Measurements from ENCODE around the gene TRIP13.
"Not testable (repeated sequence)": the region's sequence is repeated elsewhere in the genome, so short reads cannot be mapped to it uniquely, and the experiment has no call there.

Gene TRIP13

GRCh38 chr5:892394-893136 lies at the start of gene TRIP13, which contains the start of gene BRD9:
Gene TRIP13, plus strand, starts transcription at chr5:892884. Its CDS starts 115 bp downstream, at chr5:892999.
Gene BRD9, minus strand, starts transcription at chr5:892801. Its CDS starts 144 bp downstream, at chr5:892657.
- peak; percentile 76 for DNase-seq

DNA sequence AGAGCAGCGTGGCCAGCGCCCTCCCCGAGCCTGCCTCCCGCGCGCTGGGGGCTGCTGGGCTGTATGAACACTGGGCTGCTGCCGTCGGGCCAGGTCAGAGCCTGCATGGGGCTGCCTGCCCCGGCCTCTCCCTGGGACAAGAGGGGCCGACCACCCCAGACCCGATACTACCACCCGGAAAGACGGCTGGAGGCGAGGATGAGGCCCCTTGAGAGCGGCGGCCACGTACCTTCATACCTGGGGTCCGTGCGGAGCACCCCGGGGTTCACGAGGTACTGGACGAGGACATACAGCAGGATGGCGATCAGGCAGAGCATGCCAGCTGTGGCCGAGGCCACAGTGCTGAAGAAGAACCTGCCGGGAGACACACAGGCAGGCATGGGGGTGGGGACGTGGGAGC lies 49.3 kb upstream of the TRIP13 start:
- not testable (repeated sequence) for DNase-seq

- not testable (repeated sequence) for DNase-seq
Observed at GRCh38 chr5:843926-844325, 48.8 kb upstream of the TRIP13 start.

DNA sequence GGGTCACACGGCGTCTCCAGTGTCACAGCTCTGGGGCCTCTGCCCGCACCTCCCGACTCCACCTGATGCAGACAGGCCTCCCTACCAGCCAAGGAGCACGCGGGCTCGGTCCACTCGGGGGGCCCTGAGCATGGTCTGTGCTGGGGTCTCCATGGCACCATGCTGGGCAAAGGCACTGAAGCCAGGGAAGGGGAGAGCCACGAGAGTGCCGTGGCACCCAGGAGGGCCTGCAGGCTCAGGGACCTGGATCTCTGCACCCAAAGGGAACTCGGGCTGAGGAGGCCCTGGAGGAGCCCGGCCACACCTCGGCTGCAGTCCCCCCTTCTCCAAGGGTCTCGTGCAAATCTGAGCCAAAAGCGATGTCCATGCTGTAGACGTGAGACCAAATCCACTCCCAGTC lies 48.3 kb upstream of the TRIP13 start:
- DNase-seq: not testable (repeated sequence)

DNA sequence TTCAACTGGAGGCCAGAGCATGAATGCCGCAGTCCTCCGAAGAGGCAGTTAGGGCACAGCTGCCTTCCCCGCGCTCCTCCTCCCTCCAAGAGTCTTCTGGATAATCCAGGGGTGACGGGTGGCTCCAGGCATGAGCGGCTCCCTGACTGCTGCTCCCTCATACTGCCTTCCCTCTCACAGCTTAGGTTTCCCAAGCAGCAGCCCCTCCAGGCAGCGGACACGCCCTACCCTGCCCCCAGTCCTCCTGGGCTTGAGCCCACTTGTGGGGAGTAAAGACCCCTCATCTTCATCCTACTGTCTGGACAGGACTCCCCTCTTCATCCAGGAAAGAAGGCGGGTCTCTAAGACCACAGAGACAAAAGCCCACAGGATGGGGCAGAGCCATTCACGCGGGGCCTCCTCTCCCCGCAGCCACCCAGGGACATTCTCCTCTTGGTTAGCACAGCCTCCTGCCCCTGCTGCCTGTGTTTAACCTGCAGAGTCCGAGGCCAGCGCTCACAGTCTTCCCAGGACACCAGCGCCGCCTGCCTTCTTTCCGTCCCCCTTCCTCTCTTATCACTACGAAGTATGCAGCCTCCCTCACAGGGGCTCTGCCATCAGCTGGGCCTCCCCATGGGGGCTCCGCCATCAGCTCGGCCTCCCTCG lies 47.5 kb upstream of the TRIP13 start:
- not testable (repeated sequence) for DNase-seq

DNA sequence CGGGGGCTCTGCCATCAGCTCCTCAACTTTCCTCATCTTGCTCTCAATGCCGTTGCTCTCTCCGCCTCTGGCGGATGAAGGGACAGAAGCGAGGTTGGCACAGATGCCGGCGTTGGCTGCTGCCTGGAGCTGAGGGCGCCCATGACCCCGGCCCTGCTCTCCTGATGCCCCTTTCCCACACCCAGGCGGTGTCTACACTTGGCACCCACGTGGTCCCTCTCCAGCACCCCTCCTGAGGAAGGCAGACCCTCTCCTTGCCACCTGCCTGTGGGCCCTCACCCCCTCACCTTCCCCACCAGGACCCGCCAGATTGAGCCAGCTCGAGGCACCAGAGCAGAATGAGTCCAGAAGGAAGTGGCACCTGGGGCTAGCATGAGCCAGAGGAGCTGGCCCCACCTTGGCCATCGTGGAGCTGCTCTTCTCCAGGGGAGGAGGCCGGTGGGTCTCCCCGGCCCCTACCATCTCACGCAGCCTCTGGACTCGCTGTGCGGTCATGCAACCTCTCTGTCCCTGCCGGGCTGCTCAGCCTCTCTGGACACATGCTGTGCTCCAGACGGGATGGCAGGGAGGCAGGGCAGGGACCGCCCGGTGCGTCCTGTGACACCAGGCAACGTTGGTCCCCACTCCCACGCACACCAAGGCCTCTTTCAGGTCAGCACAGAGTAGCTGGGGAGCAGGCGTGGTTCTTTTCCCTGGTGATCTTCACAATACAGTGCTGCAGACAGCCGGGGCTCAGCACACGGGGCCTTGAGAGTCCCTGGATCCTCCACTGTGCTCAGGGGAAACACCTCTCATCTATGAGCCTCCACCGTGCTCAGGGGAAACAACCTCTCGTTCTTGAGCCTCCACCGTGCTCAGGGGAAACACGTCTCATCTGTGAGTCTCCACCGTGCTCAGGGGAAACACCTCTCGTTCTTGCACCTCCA lies 46.7 kb upstream of the TRIP13 start:
- DNase-seq: not testable (repeated sequence)

DNA sequence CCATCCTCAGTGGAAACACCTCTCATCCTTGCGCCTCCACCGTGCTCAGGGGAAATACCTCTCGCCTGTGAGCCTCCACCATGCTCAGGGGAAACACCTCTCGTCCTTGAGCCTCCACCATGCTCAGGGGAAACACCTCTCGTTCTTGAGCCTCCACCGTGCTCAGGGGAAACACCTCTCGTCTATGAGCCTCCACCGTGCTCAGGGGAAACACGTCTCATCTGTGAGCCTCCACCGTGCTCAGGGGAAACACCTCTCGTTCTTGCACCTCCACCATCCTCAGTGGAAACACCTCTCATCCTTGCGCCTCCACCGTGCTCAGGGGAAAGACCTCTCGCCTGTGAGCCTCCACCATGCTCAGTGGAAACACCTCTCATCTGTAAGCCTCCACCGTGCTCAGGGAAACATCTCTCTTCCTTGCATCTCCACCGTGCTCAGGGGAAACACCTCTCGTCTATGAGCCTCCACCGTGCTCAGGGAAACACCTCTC lies 46.0 kb upstream of the TRIP13 start:
- DNase-seq: not testable (repeated sequence)

- DNase-seq: not testable (repeated sequence)
Observed at GRCh38 chr5:847212-847611, 45.5 kb upstream of the TRIP13 start.

DNA sequence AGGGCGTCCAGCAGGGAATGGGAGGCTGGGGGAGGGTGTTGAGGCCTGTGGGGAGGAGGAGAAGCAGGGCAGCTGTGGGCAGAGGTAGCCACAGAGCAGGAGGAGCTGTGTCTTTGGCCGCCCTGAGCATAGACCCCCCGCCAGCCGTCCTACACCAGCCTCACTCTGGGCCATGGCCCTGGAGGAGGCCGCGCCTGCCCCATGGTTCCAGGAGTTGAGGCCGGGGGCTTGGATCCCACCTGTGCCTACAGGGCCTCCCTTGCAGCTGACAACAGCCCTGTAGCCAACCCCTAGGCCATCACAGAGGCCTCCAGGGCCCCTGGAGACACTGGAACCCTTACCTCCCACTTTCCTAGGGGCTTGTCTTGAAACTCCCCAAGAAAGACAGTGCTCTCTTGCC lies 44.9 kb upstream of the TRIP13 start:
- DNase-seq: not testable (repeated sequence)

DNA sequence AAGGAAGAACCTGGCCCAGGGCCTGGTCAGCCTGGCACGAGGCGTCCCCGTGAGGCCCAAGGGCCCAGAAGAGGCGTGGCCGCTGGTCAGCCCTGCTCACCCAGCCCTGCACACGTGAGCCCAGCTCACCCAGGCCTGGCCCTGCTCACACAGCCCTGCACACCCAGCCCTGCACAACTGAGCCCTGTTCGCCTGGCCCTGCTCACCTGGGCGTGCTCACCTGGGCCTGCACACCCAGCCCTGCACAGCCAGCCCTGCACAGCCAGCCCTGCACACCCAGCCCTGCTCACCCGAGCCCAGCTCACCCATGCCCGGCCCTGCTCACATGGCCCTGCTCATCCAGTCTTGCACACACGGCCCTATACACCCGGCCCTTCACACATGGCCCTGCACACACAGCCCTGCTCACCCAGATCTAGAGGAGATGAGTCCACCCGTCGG lies 44.0 kb upstream of the TRIP13 start:
- no peak for DNase-seq

- DNase-seq: no peak
Observed at GRCh38 chr5:849651-850301, 42.9 kb upstream of the TRIP13 start.

DNA sequence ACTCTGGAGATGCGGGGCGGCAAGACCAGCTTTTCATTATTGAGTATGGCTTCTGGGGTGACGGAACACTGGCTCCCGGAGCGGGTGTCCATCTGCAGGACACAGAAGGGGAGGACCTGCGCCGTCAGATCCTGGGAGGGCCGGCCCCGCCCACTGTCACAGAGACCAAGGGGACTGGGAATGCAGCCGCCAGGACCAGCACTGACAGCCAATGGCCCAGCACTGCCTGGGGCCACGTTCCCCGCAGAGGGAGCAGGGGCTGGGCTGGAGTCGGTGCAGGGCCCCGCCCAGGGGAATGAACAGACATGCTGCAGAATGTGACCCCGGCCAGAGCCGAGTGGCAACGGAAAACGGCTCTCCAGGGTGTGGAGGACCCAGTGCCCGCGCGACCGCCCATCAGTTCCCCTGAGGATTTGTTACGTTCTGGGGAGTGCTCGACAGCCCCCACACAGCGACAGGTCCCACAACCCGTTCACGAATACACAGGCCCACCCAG lies 42.1 kb upstream of the TRIP13 start, which contains the start of gene ZDHHC11:
TSS of gene ZDHHC11 (minus strand) at position 476 of the 496 bp plus-strand sequence. CDS start at position 92, 384 bp downstream.
- no peak for DNase-seq

- DNase-seq: no peak
Observed at GRCh38 chr5:851076-851475, 41.6 kb upstream of the TRIP13 start.

- no peak for DNase-seq
Observed at GRCh38 chr5:851553-851952, 41.1 kb upstream of the TRIP13 start.

DNA sequence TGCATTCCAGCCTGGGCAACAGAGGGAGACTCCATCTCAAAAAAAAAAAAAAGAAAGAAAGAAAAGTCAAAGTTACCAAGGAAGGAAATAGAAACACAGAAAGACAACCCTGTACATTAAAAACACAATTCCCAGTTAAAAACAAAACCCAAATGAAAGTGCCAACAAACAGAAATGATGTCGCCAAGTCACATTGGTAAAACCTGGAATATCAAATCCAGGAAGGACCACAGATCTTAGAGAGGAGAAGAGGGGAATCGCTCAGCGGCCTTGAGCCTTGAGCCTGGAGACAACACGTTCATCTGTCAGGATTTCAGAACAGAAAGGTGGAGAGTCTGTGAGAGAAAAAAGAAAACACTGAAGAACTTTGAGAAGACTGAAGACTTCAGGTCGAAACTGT lies 40.7 kb upstream of the TRIP13 start:
- DNase-seq: no peak

- no peak for DNase-seq
Observed at GRCh38 chr5:852431-853401, 40.0 kb upstream of the TRIP13 start.

- not testable (repeated sequence) for DNase-seq
Observed at GRCh38 chr5:853416-854090, 39.1 kb upstream of the TRIP13 start.

GRCh38 chr5:854217-854616 lies 38.5 kb upstream of the TRIP13 start:
- DNase-seq: no peak

- no peak for DNase-seq
Observed at GRCh38 chr5:854966-855743, 37.5 kb upstream of the TRIP13 start.

All from inflammatory macrophage treated with lipopolysaccharide for 1 hour (primary cell).